NCI-H460 (cell line): ENCODE measurements around the gene VMP1. TPM values are rescaled to one million over a fixed set of nuclear protein-coding genes. Genes with fewer than 3 reads are reported as not detected.
A peak's percentile ranks its signal among the peaks of the same experiment; 100 is the strongest.
"Not testable (repeated sequence)": the region's sequence is repeated elsewhere in the genome, so short reads cannot be mapped to it uniquely, and the experiment has no call there.

ENCODE experiments used
- DNase-seq: peaks from one replicate; pipeline ENCODE4 v3.0.0-alpha.2; 2016; ENCODE audit warnings: low read depth; ENCODE audit errors: extremely low read depth
- total RNA-seq: library from RNA; depleted of rRNA; stranded (reverse); fragments of >200 nt; shearing (Covaris generic); gene quantifications from 2 replicates; pipeline ENCODE4 v1.2.3, GENCODE V29; 2014

The VMP1 gene
- total RNA-seq, 1 experiment from 2014 or later = 133 TPM

- no peak for DNase-seq
Observed at GRCh38 chr17:59775786-59776350, 68.4 kb downstream of the VMP1 start.

GRCh38 chr17:59776577-59776976 lies 69.1 kb downstream of the VMP1 start:
- DNase-seq = no peak

- no peak for DNase-seq
Observed at GRCh38 chr17:59777033-59777432, 69.6 kb downstream of the VMP1 start.

GRCh38 chr17:59778996-59779395 lies 71.5 kb downstream of the VMP1 start:
- DNase-seq = no peak

- DNase-seq = no peak
Observed at GRCh38 chr17:59779521-59779920, 72.1 kb downstream of the VMP1 start.

- not testable (repeated sequence) for DNase-seq
Observed at GRCh38 chr17:59780548-59780947, 73.1 kb downstream of the VMP1 start.

- DNase-seq = no peak
Observed at GRCh38 chr17:59783221-59784047, 76.0 kb downstream of the VMP1 start.

GRCh38 chr17:59785091-59785799 lies 77.8 kb downstream of the VMP1 start:
- DNase-seq = no peak

GRCh38 chr17:59786213-59786535 lies 78.7 kb downstream of the VMP1 start:
- no peak for DNase-seq

GRCh38 chr17:59786536-59787319 lies 79.3 kb downstream of the VMP1 start:
- peak; percentile 99 for DNase-seq

GRCh38 chr17:59789849-59790248 lies 82.4 kb downstream of the VMP1 start:
- DNase-seq = not testable (repeated sequence)

GRCh38 chr17:59790418-59790817 lies 83.0 kb downstream of the VMP1 start:
- DNase-seq = not testable (repeated sequence)

GRCh38 chr17:59790910-59791309 lies 83.5 kb downstream of the VMP1 start:
- no peak for DNase-seq

- DNase-seq = no peak
Observed at GRCh38 chr17:59791603-59792457, 84.4 kb downstream of the VMP1 start.

GRCh38 chr17:59792458-59792823 lies 85.0 kb downstream of the VMP1 start:
- DNase-seq = not testable (repeated sequence)

- no peak for DNase-seq
Observed at GRCh38 chr17:59793205-59793604, 85.8 kb downstream of the VMP1 start.

- no peak for DNase-seq
Observed at GRCh38 chr17:59796138-59796537, 88.7 kb downstream of the VMP1 start.

- no peak for DNase-seq
Observed at GRCh38 chr17:59796785-59797205, 89.3 kb downstream of the VMP1 start.

GRCh38 chr17:59798111-59798510 lies 90.7 kb downstream of the VMP1 start:
- DNase-seq = no peak

GRCh38 chr17:59800530-59800942 lies 93.1 kb downstream of the VMP1 start:
- no peak for DNase-seq
